Activated CD4-positive, alpha-beta memory T cell treated with anti-CD3 and anti-CD28 coated beads, Interleukin-2, amount 10 ng/mL, durations not matched to agents 7 days and 5 days (primary cell): Measurements from ENCODE around the gene CD163. TPM values are rescaled to one million over a fixed set of nuclear protein-coding genes. Genes with fewer than 3 reads are reported as not detected.
"Not testable (repeated sequence)": the region's sequence is repeated elsewhere in the genome, so short reads cannot be mapped to it uniquely, and the experiment has no call there.

Experiments used
- CTCF ChIA-PET: fragments of 350-600 bp; sonication (Branson Sonifier 250); formaldehyde crosslinking; loops from one replicate; lab custom pipeline; 2021; ENCODE audit warnings: antibody characterized with exemption, inconsistent platforms; lab: Charles Lee
- POLR2A ChIA-PET: fragments of 350-600 bp; sonication (Branson Sonifier 250); formaldehyde crosslinking; loops from one replicate; lab custom pipeline; 2021; ENCODE audit warnings: antibody characterized with exemption; lab: Charles Lee
- DNase-seq: peaks from one replicate; pipeline ENCODE4 v3.0.0-alpha.2; 2020
- H3K27ac Mint-ChIP-seq: one replicate; pipeline ENCODE4 v1.8.0; 2021; ENCODE audit warnings: mild to moderate bottlenecking, mixed read lengths
- H3K27me3 Mint-ChIP-seq: one replicate; pipeline ENCODE4 v1.8.0; 2021; ENCODE audit warnings: mixed read lengths
- H3K36me3 Mint-ChIP-seq: one replicate; pipeline ENCODE4 v1.8.0; 2021; ENCODE audit warnings: low read depth, mixed read lengths
- H3K4me1 Mint-ChIP-seq: one replicate; pipeline ENCODE4 v1.8.0; 2021; ENCODE audit warnings: mixed read lengths
- H3K4me3 Mint-ChIP-seq: one replicate; pipeline ENCODE4 v1.8.0; 2021; ENCODE audit warnings: mild to moderate bottlenecking, mixed read lengths
- H3K9me3 Mint-ChIP-seq: one replicate; pipeline ENCODE4 v1.8.0; 2021; ENCODE audit warnings: mixed read lengths
- total RNA-seq, 2 experiments: library from RNA; stranded (reverse); gene quantifications; one replicate each; pipeline ENCODE4 v1.2.3, GENCODE V29; 2021

CD163 gene
- total RNA-seq, result not detected

GRCh38 chr12:7503686-7504415 lies at the start of gene CD163:
TSS of gene CD163 (minus strand) at chr12:7503777. CDS start at chr12:7503690, 87 bp downstream.
- H3K9me3 Mint-ChIP-seq, result no peaks in the 10 kb centered on the region
- H3K4me3 Mint-ChIP-seq, result no peak within 1 kb of the TSS
- no peak within 1 kb of the TSS for H3K27ac Mint-ChIP-seq
- no peaks in the 10 kb centered on the region for H3K36me3 Mint-ChIP-seq
- POLR2A ChIA-PET, result no interaction called here
- CTCF ChIA-PET, result no interaction called here
- no peak for DNase-seq
- H3K27me3 Mint-ChIP-seq, result peaks cover 18% of the 10 kb centered on the region
- no peaks in the 10 kb centered on the region for H3K4me1 Mint-ChIP-seq

- no peak overlapping the region for H3K4me3 Mint-ChIP-seq
- POLR2A ChIA-PET, result no interaction called here
Measured at GRCh38 chr12:7542813-7543212, 39.2 kb upstream of the CD163 start.

GRCh38 chr12:7542046-7542445 lies 38.5 kb upstream of the CD163 start:
- H3K9me3 Mint-ChIP-seq, result no peaks in the 10 kb centered on the region
- CTCF ChIA-PET, result no interaction called here
- peaks cover 16% of the 10 kb centered on the region for H3K27me3 Mint-ChIP-seq
- H3K4me1 Mint-ChIP-seq, result no peaks in the 10 kb centered on the region
- no peak for DNase-seq
- H3K36me3 Mint-ChIP-seq, result no peaks in the 10 kb centered on the region
- H3K27ac Mint-ChIP-seq, result no peak overlapping the region
- H3K4me3 Mint-ChIP-seq, result no peak overlapping the region
- POLR2A ChIA-PET, result no interaction called here

More at GRCh38 chr12:7542813-7543212, 39.2 kb upstream of the CD163 start:
- Mint-ChIP-seq H3K4me1 (no peaks in the 10 kb centered on the region), H3K27ac (no peak overlapping the region), H3K9me3 (no peaks in the 10 kb centered on the region), H3K27me3 (peaks cover 14% of the 10 kb centered on the region), H3K36me3 (no peaks in the 10 kb centered on the region)
- DNase-seq, result no peak
- CTCF ChIA-PET, result no interaction called here

- CTCF ChIA-PET, result no interaction called here
- H3K4me1 Mint-ChIP-seq, result no peaks in the 10 kb centered on the region
- no peak for DNase-seq
Measured at GRCh38 chr12:7514416-7514815, 10.8 kb upstream of the CD163 start.

GRCh38 chr12:7512553-7512952 lies 9.0 kb upstream of the CD163 start:
- ChIA-PET CTCF (no interaction called here), POLR2A (no interaction called here)
- Mint-ChIP-seq H3K4me3 (no peak overlapping the region), H3K27me3 (peaks cover 5% of the 10 kb centered on the region), H3K27ac (no peak overlapping the region), H3K9me3 (no peaks in the 10 kb centered on the region), H3K4me1 (no peaks in the 10 kb centered on the region), H3K36me3 (no peaks in the 10 kb centered on the region)
- DNase-seq, result no peak

More at GRCh38 chr12:7514416-7514815, 10.8 kb upstream of the CD163 start:
- Mint-ChIP-seq H3K9me3 (no peaks in the 10 kb centered on the region), H3K27me3 (peaks cover 6% of the 10 kb centered on the region), H3K27ac (no peak overlapping the region), H3K4me3 (no peak overlapping the region), H3K36me3 (no peaks in the 10 kb centered on the region)
- POLR2A ChIA-PET, result no interaction called here

GRCh38 chr12:7509793-7510470 lies 6.4 kb upstream of the CD163 start:
- H3K9me3 Mint-ChIP-seq, POLR2A ChIA-PET, H3K4me3 Mint-ChIP-seq, DNase-seq, H3K36me3 Mint-ChIP-seq, CTCF ChIA-PET, H3K27ac Mint-ChIP-seq, H3K4me1 Mint-ChIP-seq, H3K27me3 Mint-ChIP-seq: not testable (repeated sequence)

- CTCF ChIA-PET, result no interaction called here
- Mint-ChIP-seq H3K36me3 (no peaks in the 10 kb centered on the region), H3K27me3 (peaks cover 27% of the 10 kb centered on the region), H3K27ac (no peak overlapping the region), H3K4me3 (no peak overlapping the region), H3K9me3 (no peaks in the 10 kb centered on the region), H3K4me1 (no peaks in the 10 kb centered on the region)
- POLR2A ChIA-PET, result no interaction called here
- DNase-seq, result no peak
Measured at GRCh38 chr12:7502612-7503011, 965 bp downstream of the CD163 start.

- H3K36me3 Mint-ChIP-seq, result no peaks in the 10 kb centered on the region
- CTCF ChIA-PET, result no interaction called here
- POLR2A ChIA-PET, result no interaction called here
- no peak overlapping the region for H3K27ac Mint-ChIP-seq
- DNase-seq, result no peak
- H3K27me3 Mint-ChIP-seq, result peaks cover 28% of the 10 kb centered on the region
- H3K4me3 Mint-ChIP-seq, result no peak overlapping the region
- no peaks in the 10 kb centered on the region for H3K9me3 Mint-ChIP-seq
- H3K4me1 Mint-ChIP-seq, result no peaks in the 10 kb centered on the region
Measured at GRCh38 chr12:7501031-7501588, 2.5 kb downstream of the CD163 start.

GRCh38 chr12:7499636-7500035 lies 3.9 kb downstream of the CD163 start:
- no peak overlapping the region for H3K27ac Mint-ChIP-seq
- CTCF ChIA-PET, result no interaction called here

GRCh38 chr12:7498809-7499208 lies 4.8 kb downstream of the CD163 start:
- Mint-ChIP-seq H3K27ac (no peak overlapping the region), H3K27me3 (peaks cover 33% of the 10 kb centered on the region), H3K4me1 (no peaks in the 10 kb centered on the region), H3K36me3 (no peaks in the 10 kb centered on the region), H3K9me3 (no peaks in the 10 kb centered on the region), H3K4me3 (no peak overlapping the region)
- DNase-seq, result no peak
- POLR2A ChIA-PET, result no interaction called here
- CTCF ChIA-PET, result no interaction called here

More at GRCh38 chr12:7499636-7500035, 3.9 kb downstream of the CD163 start:
- H3K9me3 Mint-ChIP-seq, result no peaks in the 10 kb centered on the region
- no peaks in the 10 kb centered on the region for H3K36me3 Mint-ChIP-seq
- no peaks in the 10 kb centered on the region for H3K4me1 Mint-ChIP-seq
- no peak for DNase-seq
- POLR2A ChIA-PET, result no interaction called here
- peaks cover 34% of the 10 kb centered on the region for H3K27me3 Mint-ChIP-seq
- no peak overlapping the region for H3K4me3 Mint-ChIP-seq

- H3K9me3 Mint-ChIP-seq, result no peaks in the 10 kb centered on the region
- peaks cover 28% of the 10 kb centered on the region for H3K27me3 Mint-ChIP-seq
- H3K4me3 Mint-ChIP-seq, result no peak overlapping the region
- ChIA-PET POLR2A (no interaction called here), CTCF (no interaction called here)
- no peak overlapping the region for H3K27ac Mint-ChIP-seq
- H3K36me3 Mint-ChIP-seq, result no peaks in the 10 kb centered on the region
- no peaks in the 10 kb centered on the region for H3K4me1 Mint-ChIP-seq
- no peak for DNase-seq
Measured at GRCh38 chr12:7497661-7498060, 5.9 kb downstream of the CD163 start.

- POLR2A ChIA-PET, result no interaction called here
- Mint-ChIP-seq H3K27me3 (peaks cover 31% of the 10 kb centered on the region), H3K4me1 (no peaks in the 10 kb centered on the region), H3K4me3 (no peak overlapping the region), H3K36me3 (no peaks in the 10 kb centered on the region), H3K27ac (no peak overlapping the region), H3K9me3 (no peaks in the 10 kb centered on the region)
- CTCF ChIA-PET, result no interaction called here
- no peak for DNase-seq
Measured at GRCh38 chr12:7496451-7496850, 7.1 kb downstream of the CD163 start.

GRCh38 chr12:7495136-7495535 lies 8.4 kb downstream of the CD163 start:
- Mint-ChIP-seq H3K4me3 (no peak overlapping the region), H3K27me3 (peaks cover 35% of the 10 kb centered on the region), H3K4me1 (no peaks in the 10 kb centered on the region), H3K9me3 (no peaks in the 10 kb centered on the region), H3K36me3 (no peaks in the 10 kb centered on the region), H3K27ac (no peak overlapping the region)
- POLR2A ChIA-PET, result no interaction called here
- CTCF ChIA-PET, result no interaction called here
- no peak for DNase-seq
